CD4-positive, alpha-beta memory T cell (primary cell): ENCODE data around the gene PDGFB. TPM values are rescaled to one million over a fixed set of nuclear protein-coding genes. Genes with fewer than 3 reads are reported as not detected.
"Not testable (repeated sequence)": the region's sequence is repeated elsewhere in the genome, so short reads cannot be mapped to it uniquely, and the experiment has no call there.

ENCODE experiments used
- CTCF ChIA-PET: fragments of 350-600 bp; sonication (Branson Sonifier 250); formaldehyde crosslinking; loops from one replicate; lab custom pipeline; 2021; ENCODE audit warnings: inconsistent platforms; ENCODE audit not compliant: partially characterized antibody; lab: Charles Lee
- POLR2A ChIA-PET: fragments of 350-600 bp; sonication (Branson Sonifier 250); formaldehyde crosslinking; loops from one replicate; lab custom pipeline; 2021; ENCODE audit not compliant: partially characterized antibody; lab: Charles Lee
- DNase-seq, 5 donors: peaks; one replicate each; pipeline versions ENCODE4 v3.0.0 to v3.0.0-alpha.2; 2020 to 2022; ENCODE audit warnings: mixed read lengths in 1 of 5
- H3K27ac ChIP-seq: one replicate; pipeline ENCODE4 v1.7.0; 2013; ENCODE audit warnings: low read depth, low read length
- H3K27me3 ChIP-seq: 2 replicates; pipeline ENCODE4 v1.7.0; 2013; ENCODE audit warnings: mild to moderate bottlenecking, low read length, moderate library complexity; ENCODE audit not compliant: insufficient read depth
- H3K36me3 ChIP-seq: 2 replicates; pipeline ENCODE4 v1.7.0; 2013; ENCODE audit warnings: mild to moderate bottlenecking, low read length, moderate library complexity; ENCODE audit not compliant: insufficient read depth
- H3K4me1 ChIP-seq: 2 replicates; pipeline ENCODE4 v1.7.0; 2013; ENCODE audit warnings: mild to moderate bottlenecking, low read length, moderate library complexity; ENCODE audit not compliant: insufficient read depth
- H3K4me3 ChIP-seq, 2 donors: one replicate each; pipeline ENCODE4 v1.7.0; 2013; ENCODE audit warnings: low read length in 2 of 2, mild to moderate bottlenecking in 1 of 2
- H3K9me3 ChIP-seq, 2 donors: one replicate each; pipeline ENCODE4 v1.7.0; 2013; ENCODE audit warnings: low read length in 2 of 2, control low read depth in 1 of 2; ENCODE audit not compliant: control insufficient read depth in 1 of 2
- H3K27ac Mint-ChIP-seq, 7 donors: one replicate each; pipeline ENCODE4 v1.8.0; 2020 to 2021; ENCODE audit warnings: mixed read lengths in 7 of 7, mild to moderate bottlenecking in 6 of 7, inconsistent platforms in 3 of 7, moderate library complexity in 3 of 7
- H3K27me3 Mint-ChIP-seq, 2 donors: one replicate each; pipeline ENCODE4 v1.8.0; 2020 to 2021; ENCODE audit warnings: mixed read lengths in 2 of 2
- H3K36me3 Mint-ChIP-seq, 2 donors: one replicate each; pipeline ENCODE4 v1.8.0; 2020 to 2021; ENCODE audit warnings: mixed read lengths in 2 of 2, inconsistent platforms in 1 of 2, mild to moderate bottlenecking in 1 of 2
- H3K4me1 Mint-ChIP-seq, 4 donors: one replicate each; pipeline ENCODE4 v1.8.0; 2020 to 2021; ENCODE audit warnings: mixed read lengths in 4 of 4, mild to moderate bottlenecking in 1 of 4
- H3K4me3 Mint-ChIP-seq, 8 donors: one replicate each; pipeline ENCODE4 v1.8.0; 2020 to 2021; ENCODE audit warnings: mixed read lengths in 8 of 8, mild to moderate bottlenecking in 7 of 8, moderate library complexity in 6 of 8, inconsistent platforms in 3 of 8
- H3K9me3 Mint-ChIP-seq, 8 donors: one replicate each; pipeline ENCODE4 v1.8.0; 2020 to 2021; ENCODE audit warnings: mixed read lengths in 8 of 8, mild to moderate bottlenecking in 5 of 8, inconsistent platforms in 3 of 8, moderate library complexity in 1 of 8
- intact Hi-C: fragments of 100-400 bp; cut with micrococcal nuclease; formaldehyde crosslinking; loops from one replicate; pipeline ENCODE4 v1.15.1; 2023
- polyA plus RNA-seq, 2 donors: library from polyadenylated mRNA; unstranded; fragments of 300-500 nt; fragmentation: Illumina TruSeq; gene quantifications; one replicate each; pipeline ENCODE4 v1.2.3, GENCODE V29; 2021
- total RNA-seq, 2 experiments: library from RNA; stranded (reverse); gene quantifications; one replicate each; pipeline ENCODE4 v1.2.3, GENCODE V29; 2021

Gene PDGFB
- total and polyA plus RNA-seq, 4 experiments from 2014 or later = 6.8 to 16.9 (median 13.6) TPM

DNA sequence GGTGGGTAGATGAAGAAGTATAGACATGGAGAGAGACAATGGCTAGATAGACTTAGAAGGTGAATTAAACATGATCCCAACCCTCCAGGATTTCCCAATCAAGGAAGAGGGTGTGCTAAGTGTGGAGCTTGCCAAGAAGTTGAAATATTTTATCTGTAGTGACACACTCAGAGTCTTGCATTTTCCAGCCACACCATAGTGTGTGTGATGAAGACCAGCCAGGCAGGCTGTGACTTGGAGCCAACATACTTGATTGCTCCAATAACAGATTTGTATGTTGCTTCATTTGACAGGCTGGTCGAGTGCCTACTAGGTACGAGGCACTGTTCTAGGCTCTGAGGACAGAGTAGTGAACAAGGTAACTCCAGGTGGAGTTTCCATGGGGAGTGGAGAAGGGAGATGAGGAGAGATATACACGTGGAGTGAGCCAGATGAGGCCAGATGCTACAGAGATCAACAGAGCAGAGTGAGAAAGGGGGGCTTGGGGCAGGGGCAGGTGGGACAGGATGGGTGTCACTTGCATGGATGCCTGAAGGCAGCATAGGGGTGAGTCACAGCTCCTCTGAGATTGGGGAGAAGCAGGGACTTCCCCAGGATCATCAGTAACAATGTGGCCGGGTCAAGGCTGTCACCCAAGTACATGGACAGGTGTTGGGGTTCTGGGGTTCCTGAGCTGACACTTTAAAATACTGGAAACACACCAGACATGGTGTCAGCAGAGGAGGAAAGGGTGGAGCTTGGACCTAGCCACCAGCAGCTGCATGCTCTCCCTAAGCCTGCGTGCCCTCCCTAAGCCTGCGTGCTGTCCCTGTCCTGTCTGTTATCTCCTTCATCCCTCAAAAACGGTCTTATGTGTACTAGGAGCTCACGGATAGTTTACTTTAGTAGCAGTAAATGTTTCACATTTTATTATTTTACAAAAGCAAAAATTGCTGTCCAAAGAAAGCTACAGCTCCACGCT lies 23.6 kb downstream of the PDGFB start:
- intact Hi-C loops = no loop called here
- POLR2A ChIA-PET = interaction anchor here (1.2 to 3.4 kb wide), 3 partner anchors 20 to 98 kb away, joined by 5 to 11 read pairs (median 5); partner anchors contain the start of gene RPL3
- CTCF ChIA-PET = interaction anchor here (1.1 kb wide), 1 partner anchor 50 kb away, joined by 5 read pairs; no protein-coding TSS in a partner anchor

GRCh38 chr22:39220450-39220849 lies 24.3 kb downstream of the PDGFB start:
- intact Hi-C loops = no loop called here
- H3K27ac ChIP-seq = no peak overlapping the region
- DNase-seq = no peak
- H3K4me3 ChIP-seq = no peak overlapping the region
- peaks cover 0 to 3% of the 10 kb centered on the region in 2 donors for H3K27me3 Mint-ChIP-seq
- no peaks in the 10 kb centered on the region for H3K9me3 ChIP-seq
- H3K4me3 Mint-ChIP-seq = no peak overlapping the region
- CTCF ChIA-PET = no interaction called here
- no peaks in the 10 kb centered on the region for H3K27me3 ChIP-seq
- H3K4me1 Mint-ChIP-seq = peaks cover 1 to 13% (median 6%) of the 10 kb centered on the region in 4 donors
- peaks cover 0 to 5% (median 0%) of the 10 kb centered on the region in 8 donors for H3K9me3 Mint-ChIP-seq
- POLR2A ChIA-PET = no interaction called here
- no peaks in the 10 kb centered on the region for H3K4me1 ChIP-seq
- H3K27ac Mint-ChIP-seq = peak overlapping the region in 2 of 7 donors; percentile 76 to 91
- peaks cover 5% of the 10 kb centered on the region for H3K36me3 ChIP-seq
- H3K36me3 Mint-ChIP-seq = peaks cover 26 to 31% of the 10 kb centered on the region in 2 donors

More for the DNA sequence above, 23.6 kb downstream of the PDGFB start:
- no peaks in the 10 kb centered on the region for H3K4me1 ChIP-seq
- H3K36me3 ChIP-seq = peaks cover 5% of the 10 kb centered on the region
- Mint-ChIP-seq H3K4me3 (peak overlapping the region in 1 of 8 donors; percentile 51), H3K27me3 (no peaks in the 10 kb centered on the region), H3K9me3 (peaks cover 0 to 5% (median 0%) of the 10 kb centered on the region in 8 donors), H3K27ac (peak overlapping the region in 6 of 7 donors; percentile 2 to 80 (median 46)), H3K4me1 (peaks cover 0 to 11% (median 3%) of the 10 kb centered on the region in 4 donors), H3K36me3 (peaks cover 32 to 36% of the 10 kb centered on the region in 2 donors)
- no peak overlapping the region for H3K27ac ChIP-seq
- H3K4me3 ChIP-seq = no peak overlapping the region
- no peaks in the 10 kb centered on the region for H3K9me3 ChIP-seq
- no peaks in the 10 kb centered on the region for H3K27me3 ChIP-seq
- DNase-seq = no peak

- DNase-seq = no peak
Observed at GRCh38 chr22:39219071-39220039, 25.4 kb downstream of the PDGFB start.

DNA sequence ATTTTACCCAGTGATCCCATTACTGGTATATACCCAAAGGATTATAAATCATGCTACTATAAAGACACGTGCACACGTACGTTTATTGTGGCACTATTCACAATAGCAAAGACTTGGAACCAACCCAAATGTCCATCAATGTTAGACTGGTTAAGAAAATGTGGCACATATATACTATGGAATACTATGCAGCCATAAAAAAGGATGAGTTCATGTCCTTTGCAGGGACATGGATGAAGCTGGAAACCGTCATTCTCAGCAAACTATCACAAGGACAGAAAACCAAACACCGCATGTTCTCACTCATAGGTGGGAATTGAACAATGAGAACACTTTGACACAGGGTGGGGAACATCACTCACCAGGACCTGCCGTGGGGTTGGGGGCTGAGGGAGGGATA lies 26.4 kb downstream of the PDGFB start:
- H3K4me3 ChIP-seq, H3K9me3 Mint-ChIP-seq, H3K4me1 ChIP-seq, POLR2A ChIA-PET, H3K27me3 Mint-ChIP-seq, H3K27me3 ChIP-seq, H3K27ac Mint-ChIP-seq, CTCF ChIA-PET, H3K36me3 ChIP-seq, H3K27ac ChIP-seq, H3K9me3 ChIP-seq, DNase-seq, H3K4me3 Mint-ChIP-seq: not testable (repeated sequence)
- Mint-ChIP-seq H3K4me1 (peaks cover 1 to 14% (median 6%) of the 10 kb centered on the region in 4 donors), H3K36me3 (peaks cover 11 to 23% of the 10 kb centered on the region in 2 donors)
- intact Hi-C loops = loop anchor here (5.0 kb wide), 1 partner anchor 46 kb away; no protein-coding TSS in a partner anchor

More at GRCh38 chr22:39219071-39220039, 25.4 kb downstream of the PDGFB start:
- intact Hi-C loops = loop anchor here (5.0 kb wide), 1 partner anchor 47 kb away; no protein-coding TSS in a partner anchor
- Histone ChIP-seq H3K4me3 (no peak overlapping the region), H3K4me1 (no peaks in the 10 kb centered on the region), H3K36me3 (peaks cover 5% of the 10 kb centered on the region), H3K27me3 (no peaks in the 10 kb centered on the region), H3K27ac (no peak overlapping the region), H3K9me3 (no peaks in the 10 kb centered on the region)
- ChIA-PET CTCF (no interaction called here), POLR2A (interaction anchor here (1.0 kb wide), 1 partner anchor 100 kb away, joined by 3 read pairs; the partner anchor contains the start of gene RPL3)
- Mint-ChIP-seq H3K9me3 (peaks cover 0 to 5% (median 0%) of the 10 kb centered on the region in 8 donors), H3K4me3 (no peak overlapping the region), H3K36me3 (peaks cover 17 to 29% of the 10 kb centered on the region in 2 donors), H3K4me1 (peaks cover 1 to 14% (median 6%) of the 10 kb centered on the region in 4 donors), H3K27ac (peak overlapping the region in 1 of 7 donors; percentile 26), H3K27me3 (peaks cover 2 to 6% of the 10 kb centered on the region in 2 donors)

GRCh38 chr22:39216143-39216490 lies 28.7 kb downstream of the PDGFB start:
- POLR2A ChIA-PET = interaction anchor here (0.9 to 2.3 kb wide), 3 partner anchors 26 to 45 kb away, joined by 3 to 7 read pairs (median 4); no protein-coding TSS in a partner anchor
- peaks cover 0 to 11% (median 5%) of the 10 kb centered on the region in 4 donors for H3K4me1 Mint-ChIP-seq
- H3K9me3 ChIP-seq = no peaks in the 10 kb centered on the region
- H3K27me3 Mint-ChIP-seq = peaks cover 4 to 12% of the 10 kb centered on the region in 2 donors
- H3K27ac Mint-ChIP-seq = no peak overlapping the region
- peaks cover 2 to 6% of the 10 kb centered on the region in 2 donors for H3K36me3 Mint-ChIP-seq
- no peaks in the 10 kb centered on the region for H3K4me1 ChIP-seq
- CTCF ChIA-PET = interaction anchor here (0.7 to 2.7 kb wide), 14 partner anchors 10 to 172 kb away, joined by 3 to 15 read pairs (median 4); no protein-coding TSS in a partner anchor
- intact Hi-C loops = loop anchor here (5.0 kb wide), 1 partner anchor 44 kb away; no protein-coding TSS in a partner anchor
- no peak overlapping the region for H3K4me3 Mint-ChIP-seq
- no peak for DNase-seq
- H3K9me3 Mint-ChIP-seq = peaks cover 0 to 3% (median 0%) of the 10 kb centered on the region in 8 donors
- H3K27ac ChIP-seq = no peak overlapping the region
- no peak overlapping the region for H3K4me3 ChIP-seq
- H3K36me3 ChIP-seq = no peaks in the 10 kb centered on the region
- H3K27me3 ChIP-seq = no peaks in the 10 kb centered on the region

GRCh38 chr22:39215426-39216142 lies 29.2 kb downstream of the PDGFB start:
- POLR2A ChIA-PET = interaction anchor here (0.9 to 2.3 kb wide), 5 partner anchors 25 to 95 kb away, joined by 3 to 7 read pairs (median 4); no protein-coding TSS in a partner anchor
- peaks cover 4 to 12% of the 10 kb centered on the region in 2 donors for H3K27me3 Mint-ChIP-seq
- intact Hi-C loops = loop anchor here (1.0 to 5.0 kb wide), 2 partner anchors 43 to 91 kb away; no protein-coding TSS in a partner anchor
- peaks cover 0 to 3% of the 10 kb centered on the region in 2 donors for H3K36me3 Mint-ChIP-seq
- no peak overlapping the region for H3K4me3 ChIP-seq
- no peaks in the 10 kb centered on the region for H3K4me1 ChIP-seq
- DNase-seq = peak; percentile 22 to 57 (median 32)
- no peak overlapping the region for H3K4me3 Mint-ChIP-seq
- no peaks in the 10 kb centered on the region for H3K36me3 ChIP-seq
- no peaks in the 10 kb centered on the region for H3K27me3 ChIP-seq
- H3K9me3 ChIP-seq = no peaks in the 10 kb centered on the region
- no peak overlapping the region for H3K27ac ChIP-seq
- H3K27ac Mint-ChIP-seq = peak overlapping the region in 2 of 7 donors; percentile 12 to 21
- CTCF ChIA-PET = interaction anchor here (0.6 to 2.7 kb wide), 17 partner anchors 9 to 172 kb away, joined by 3 to 15 read pairs (median 3); no protein-coding TSS in a partner anchor
- peaks cover 0 to 1% (median 0%) of the 10 kb centered on the region in 8 donors for H3K9me3 Mint-ChIP-seq
- H3K4me1 Mint-ChIP-seq = peaks cover 0 to 9% (median 5%) of the 10 kb centered on the region in 4 donors
